NCI-H1105 (cell line): ENCODE measurements around the gene GJB1.
"Not testable (repeated sequence)": the region's sequence is repeated elsewhere in the genome, so short reads cannot be mapped to it uniquely, and the experiment has no call there.

Experiments
- DNase-seq: peaks from one replicate; lab custom pipeline; 2025; lab: John Stamatoyannopoulos, UW

Gene GJB1

GRCh38 chrX:71256051-71256450 lies 33.0 kb downstream of the GJB1 start:
- DNase-seq: no peak

GRCh38 chrX:71256856-71257255 lies 33.8 kb downstream of the GJB1 start:
- DNase-seq: no peak

- DNase-seq: not testable (repeated sequence)
These were observed 45.6 kb downstream of the GJB1 start for GRCh38 chrX:71268624-71269023.

GRCh38 chrX:71269801-71270395 lies 46.9 kb downstream of the GJB1 start:
- DNase-seq: no peak

- DNase-seq: not testable (repeated sequence)
These were observed 49.3 kb downstream of the GJB1 start for GRCh38 chrX:71272313-71272712.
